ENCODE results near the gene BTNL8.

The BTNL8 gene

DNA sequence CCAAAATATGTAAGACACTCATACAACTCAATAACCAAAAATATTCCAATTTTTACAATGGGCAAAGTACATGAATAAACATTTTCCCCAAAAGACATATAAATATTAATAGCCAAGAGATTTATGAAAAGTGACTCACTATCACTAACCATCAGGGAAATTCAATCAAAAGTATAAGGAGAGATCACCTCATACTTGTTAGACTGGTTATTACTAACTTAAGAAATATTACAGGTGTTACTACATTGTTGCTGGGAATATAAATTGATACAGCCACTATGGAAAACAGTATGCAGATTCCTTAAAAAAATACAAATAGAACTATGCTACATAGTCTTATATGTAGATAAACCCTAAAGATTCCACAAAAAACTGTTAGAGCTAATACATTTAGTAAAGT is 21.8 kb downstream of the BTNL8 start:
- no peak overlapping the region for H3K4me3 ChIP-seq (ENCODE audit: low read length)

GRCh38 chr5:180922932-180923331 is 24.0 kb downstream of the BTNL8 start:
- TF ChIP-seq, protein P1, sequence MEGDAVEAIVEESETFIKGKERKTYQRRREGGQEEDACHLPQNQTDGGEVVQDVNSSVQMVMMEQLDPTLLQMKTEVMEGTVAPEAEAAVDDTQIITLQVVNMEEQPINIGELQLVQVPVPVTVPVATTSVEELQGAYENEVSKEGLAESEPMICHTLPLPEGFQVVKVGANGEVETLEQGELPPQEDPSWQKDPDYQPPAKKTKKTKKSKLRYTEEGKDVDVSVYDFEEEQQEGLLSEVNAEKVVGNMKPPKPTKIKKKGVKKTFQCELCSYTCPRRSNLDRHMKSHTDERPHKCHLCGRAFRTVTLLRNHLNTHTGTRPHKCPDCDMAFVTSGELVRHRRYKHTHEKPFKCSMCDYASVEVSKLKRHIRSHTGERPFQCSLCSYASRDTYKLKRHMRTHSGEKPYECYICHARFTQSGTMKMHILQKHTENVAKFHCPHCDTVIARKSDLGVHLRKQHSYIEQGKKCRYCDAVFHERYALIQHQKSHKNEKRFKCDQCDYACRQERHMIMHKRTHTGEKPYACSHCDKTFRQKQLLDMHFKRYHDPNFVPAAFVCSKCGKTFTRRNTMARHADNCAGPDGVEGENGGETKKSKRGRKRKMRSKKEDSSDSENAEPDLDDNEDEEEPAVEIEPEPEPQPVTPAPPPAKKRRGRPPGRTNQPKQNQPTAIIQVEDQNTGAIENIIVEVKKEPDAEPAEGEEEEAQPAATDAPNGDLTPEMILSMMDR (conservative IDR thresholded peaks at IDR 0.05; ENCODE audit: low read depth, low read length), result no peak
- no peak for DNase-seq (ENCODE audit: low read depth)
- no peak overlapping the region for H3K4me3 ChIP-seq (ENCODE audit: low read length)

More for the DNA sequence above, 21.8 kb downstream of the BTNL8 start:
- TF ChIP-seq, protein P1 (conservative IDR thresholded peaks at IDR 0.05; ENCODE audit: low read depth, low read length), result no peak
- no peak for DNase-seq (ENCODE audit: low read depth)

DNA sequence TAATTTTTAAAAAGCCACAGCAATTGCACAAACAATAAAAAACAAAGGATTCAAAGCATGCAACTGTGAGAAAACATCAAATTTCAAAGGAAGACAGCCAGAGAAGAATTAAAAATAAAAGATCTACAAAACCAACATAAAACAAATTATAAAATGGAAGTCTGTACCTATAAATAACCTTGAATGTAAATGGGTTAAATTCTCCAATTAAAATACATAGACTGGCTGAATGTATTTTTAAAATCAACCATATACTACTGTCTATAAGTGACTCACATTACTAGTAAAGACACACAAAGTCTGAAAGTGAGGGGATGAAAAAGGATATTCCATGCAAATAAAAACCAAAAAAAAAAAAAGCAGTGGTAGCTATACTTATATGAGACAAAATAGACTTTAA is 33.7 kb downstream of the BTNL8 start:
- H3K4me3 ChIP-seq (ENCODE audit: low read length), result no peak overlapping the region
- DNase-seq (ENCODE audit: low read depth), result no peak
- TF ChIP-seq, protein P1 (conservative IDR thresholded peaks at IDR 0.05; ENCODE audit: low read depth, low read length), result no peak

DNA sequence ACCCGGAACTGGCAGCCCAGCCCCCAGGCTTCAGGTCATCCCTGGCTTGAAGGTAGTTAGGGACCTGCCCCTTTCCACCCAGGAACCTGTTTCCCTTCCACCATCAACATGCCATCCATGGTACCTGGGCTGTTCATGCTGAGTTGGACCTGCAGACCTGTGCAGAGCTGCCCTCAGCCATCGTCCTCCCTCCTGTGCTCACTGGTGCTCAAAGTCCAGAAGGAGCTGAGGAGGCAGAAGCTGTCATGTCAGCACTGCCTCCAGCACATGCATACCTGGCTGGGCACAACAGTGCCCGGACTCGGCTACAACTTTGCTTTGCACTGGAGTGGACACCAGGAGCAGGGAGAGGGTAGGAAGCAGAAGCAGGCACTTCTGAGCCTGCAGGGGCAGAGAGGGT is 36.2 kb downstream of the BTNL8 start:
- DNase-seq (ENCODE audit: low read depth), result no peak
- TF ChIP-seq, protein P1 (conservative IDR thresholded peaks at IDR 0.05; ENCODE audit: low read depth, low read length), result no peak
- no peak overlapping the region for H3K4me3 ChIP-seq (ENCODE audit: low read length)

- no peak overlapping the region for H3K4me3 ChIP-seq (ENCODE audit: low read length)
- no peak for DNase-seq (ENCODE audit: low read depth)
- TF ChIP-seq, protein P1 (conservative IDR thresholded peaks at IDR 0.05; ENCODE audit: low read depth, low read length), result no peak
Observed at GRCh38 chr5:180938294-180938693, 39.3 kb downstream of the BTNL8 start.

- no peak for DNase-seq (ENCODE audit: low read depth)
- TF ChIP-seq, protein P1 (conservative IDR thresholded peaks at IDR 0.05; ENCODE audit: low read depth, low read length), result no peak
- H3K4me3 ChIP-seq (ENCODE audit: low read length), result no peak overlapping the region
Observed at GRCh38 chr5:180950291-180950949, 51.5 kb downstream of the BTNL8 start.

DNA sequence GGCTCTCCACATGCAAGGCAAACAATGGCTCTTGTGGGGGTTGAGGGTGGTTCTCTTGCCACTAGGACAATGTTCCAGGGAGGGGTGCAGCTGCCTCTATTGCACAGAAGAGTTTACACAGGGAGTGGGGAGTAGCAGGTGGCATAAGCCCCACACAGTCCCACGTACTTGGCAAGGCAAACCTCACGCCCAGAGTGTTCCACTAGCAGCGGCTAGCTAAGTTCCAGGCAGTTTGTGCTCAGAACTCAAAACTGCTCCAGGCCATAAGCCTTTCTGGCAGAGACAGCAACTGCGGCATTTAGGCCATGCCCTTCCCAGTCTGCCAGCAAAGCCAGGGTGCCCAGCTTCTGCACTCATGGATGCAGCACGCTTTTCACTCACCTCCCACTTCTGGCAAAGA is 60.7 kb downstream of the BTNL8 start:
- TF ChIP-seq, protein P1 (conservative IDR thresholded peaks at IDR 0.05; ENCODE audit: low read depth, low read length), result no peak
- H3K4me3 ChIP-seq (ENCODE audit: low read length), result no peak overlapping the region
- no peak for DNase-seq (ENCODE audit: low read depth)

Measured in retinal pigment epithelial cell (primary cell).